ENCODE data around the gene DNAJB2.

DNA sequence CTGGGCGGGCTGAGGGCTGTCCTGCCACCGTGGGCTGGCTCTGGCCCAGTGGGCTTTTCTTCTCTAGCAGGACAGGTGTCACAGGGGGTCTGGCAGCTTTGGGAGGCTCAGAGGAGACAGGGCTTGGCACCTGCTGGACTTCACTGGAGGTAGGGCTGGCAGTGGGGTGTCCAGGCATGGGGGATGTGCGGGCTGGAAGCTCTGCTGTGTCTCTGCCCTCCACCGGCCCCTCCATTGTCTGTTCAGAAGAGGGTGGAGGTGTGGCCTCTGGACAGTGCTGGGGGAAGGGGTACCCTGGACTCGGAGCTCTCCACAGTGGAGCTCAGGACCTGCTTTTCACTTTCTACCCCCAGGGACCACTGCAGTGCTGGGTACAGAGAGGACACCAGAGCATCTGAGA is 20.9 kb downstream of the DNAJB2 start:
- TF ChIP-seq, protein P1, sequence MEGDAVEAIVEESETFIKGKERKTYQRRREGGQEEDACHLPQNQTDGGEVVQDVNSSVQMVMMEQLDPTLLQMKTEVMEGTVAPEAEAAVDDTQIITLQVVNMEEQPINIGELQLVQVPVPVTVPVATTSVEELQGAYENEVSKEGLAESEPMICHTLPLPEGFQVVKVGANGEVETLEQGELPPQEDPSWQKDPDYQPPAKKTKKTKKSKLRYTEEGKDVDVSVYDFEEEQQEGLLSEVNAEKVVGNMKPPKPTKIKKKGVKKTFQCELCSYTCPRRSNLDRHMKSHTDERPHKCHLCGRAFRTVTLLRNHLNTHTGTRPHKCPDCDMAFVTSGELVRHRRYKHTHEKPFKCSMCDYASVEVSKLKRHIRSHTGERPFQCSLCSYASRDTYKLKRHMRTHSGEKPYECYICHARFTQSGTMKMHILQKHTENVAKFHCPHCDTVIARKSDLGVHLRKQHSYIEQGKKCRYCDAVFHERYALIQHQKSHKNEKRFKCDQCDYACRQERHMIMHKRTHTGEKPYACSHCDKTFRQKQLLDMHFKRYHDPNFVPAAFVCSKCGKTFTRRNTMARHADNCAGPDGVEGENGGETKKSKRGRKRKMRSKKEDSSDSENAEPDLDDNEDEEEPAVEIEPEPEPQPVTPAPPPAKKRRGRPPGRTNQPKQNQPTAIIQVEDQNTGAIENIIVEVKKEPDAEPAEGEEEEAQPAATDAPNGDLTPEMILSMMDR (conservative IDR thresholded peaks at IDR 0.05; ENCODE audit: low read length), result no peak
- no peak for TF ChIP-seq EZH2phosphoT487 (IDR thresholded peaks at IDR 0.05; ENCODE audit: borderline replicate concordance)
